Nephron (organoid): ENCODE data around the gene OGFR.

Source experiments
- H3K27ac Mint-ChIP-seq, 3 experiments: 2 replicates each; pipeline ENCODE4 v1.8.0; 2020; ENCODE audit warnings: mixed read lengths in 3 of 3, mild to moderate bottlenecking in 2 of 3, moderate library complexity in 1 of 3
- H3K27me3 Mint-ChIP-seq: 2 replicates; pipeline ENCODE4 v1.8.0; 2021; ENCODE audit warnings: low read depth, mild to moderate bottlenecking, moderate library complexity, mixed read lengths
- H3K36me3 Mint-ChIP-seq: 2 replicates; pipeline ENCODE4 v1.8.0; 2020; ENCODE audit warnings: low read depth, mixed read lengths
- H3K4me1 Mint-ChIP-seq: 2 replicates; pipeline ENCODE4 v1.8.0; 2020; ENCODE audit warnings: mixed read lengths
- H3K4me3 Mint-ChIP-seq, 3 experiments: 2 replicates each; pipeline ENCODE4 v1.8.0; 2020; ENCODE audit warnings: mild to moderate bottlenecking in 3 of 3, mixed read lengths in 3 of 3, moderate library complexity in 2 of 3
- H3K9me3 Mint-ChIP-seq: 2 replicates; pipeline ENCODE4 v1.8.0; 2020; ENCODE audit warnings: mixed read lengths
- TF ChIP-seq, protein P1 (sequence below), 3 experiments: fragments of 200-600 bp; sonication (generic); IDR thresholded peaks; one replicate each; pipeline ENCODE4 v1.5.0; 2021; ENCODE audit warnings: antibody characterized with exemption in 3 of 3; ENCODE audit not compliant: unreplicated experiment in 3 of 3

The OGFR gene

DNA sequence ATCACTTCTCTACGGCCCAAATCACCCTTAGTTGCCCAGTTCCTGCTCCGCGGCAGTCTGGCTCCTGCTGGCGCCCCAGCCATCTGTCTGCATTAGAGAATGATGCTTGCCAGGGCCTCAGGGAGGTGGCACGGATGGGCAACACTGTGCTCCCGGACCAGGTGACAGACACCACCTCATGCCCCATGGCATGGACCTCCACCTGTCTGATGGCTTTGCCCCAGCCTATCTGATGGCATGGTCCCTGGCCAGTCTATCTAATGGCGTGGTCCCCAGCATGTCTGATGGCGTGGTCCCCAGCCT is 27.2 kb upstream of the OGFR start:
- no peaks in the 10 kb centered on the region for H3K9me3 Mint-ChIP-seq
- H3K4me3 Mint-ChIP-seq, result no peak overlapping the region
- peaks cover 17% of the 10 kb centered on the region for H3K4me1 Mint-ChIP-seq
- peaks cover 10% of the 10 kb centered on the region for H3K27me3 Mint-ChIP-seq
- H3K36me3 Mint-ChIP-seq, result peaks cover 3% of the 10 kb centered on the region
- no peak overlapping the region for H3K27ac Mint-ChIP-seq
- TF ChIP-seq, protein P1, sequence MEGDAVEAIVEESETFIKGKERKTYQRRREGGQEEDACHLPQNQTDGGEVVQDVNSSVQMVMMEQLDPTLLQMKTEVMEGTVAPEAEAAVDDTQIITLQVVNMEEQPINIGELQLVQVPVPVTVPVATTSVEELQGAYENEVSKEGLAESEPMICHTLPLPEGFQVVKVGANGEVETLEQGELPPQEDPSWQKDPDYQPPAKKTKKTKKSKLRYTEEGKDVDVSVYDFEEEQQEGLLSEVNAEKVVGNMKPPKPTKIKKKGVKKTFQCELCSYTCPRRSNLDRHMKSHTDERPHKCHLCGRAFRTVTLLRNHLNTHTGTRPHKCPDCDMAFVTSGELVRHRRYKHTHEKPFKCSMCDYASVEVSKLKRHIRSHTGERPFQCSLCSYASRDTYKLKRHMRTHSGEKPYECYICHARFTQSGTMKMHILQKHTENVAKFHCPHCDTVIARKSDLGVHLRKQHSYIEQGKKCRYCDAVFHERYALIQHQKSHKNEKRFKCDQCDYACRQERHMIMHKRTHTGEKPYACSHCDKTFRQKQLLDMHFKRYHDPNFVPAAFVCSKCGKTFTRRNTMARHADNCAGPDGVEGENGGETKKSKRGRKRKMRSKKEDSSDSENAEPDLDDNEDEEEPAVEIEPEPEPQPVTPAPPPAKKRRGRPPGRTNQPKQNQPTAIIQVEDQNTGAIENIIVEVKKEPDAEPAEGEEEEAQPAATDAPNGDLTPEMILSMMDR (IDR thresholded peaks at IDR 0.05; ENCODE audit: unreplicated experiment in 3 of 3), result no peak

DNA sequence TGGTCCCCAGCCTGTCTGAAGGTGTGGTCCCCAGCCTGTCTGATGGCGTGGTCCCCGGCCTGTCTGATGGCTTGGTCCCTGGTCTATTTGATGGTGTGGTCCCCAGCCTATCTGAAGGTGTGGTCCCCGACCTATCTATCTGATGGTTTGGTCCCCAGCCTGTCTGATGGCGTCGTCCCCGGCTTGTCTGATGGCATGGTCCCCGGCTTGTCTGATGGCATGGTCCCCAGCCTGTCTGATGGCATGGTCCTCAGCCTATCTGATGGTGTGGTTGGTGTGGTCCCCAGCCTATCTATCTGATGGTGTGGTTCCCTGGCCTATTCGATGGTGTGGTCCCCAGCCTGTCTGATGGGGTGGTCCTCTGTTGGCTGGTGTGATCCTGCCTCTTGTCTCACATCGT is 26.6 kb upstream of the OGFR start:
- Mint-ChIP-seq H3K36me3 (peaks cover 3% of the 10 kb centered on the region), H3K27ac (no peak overlapping the region), H3K27me3 (peaks cover 13% of the 10 kb centered on the region), H3K4me3 (no peak overlapping the region), H3K4me1 (peaks cover 17% of the 10 kb centered on the region), H3K9me3 (no peaks in the 10 kb centered on the region)
- TF ChIP-seq, protein P1 (IDR thresholded peaks at IDR 0.05; ENCODE audit: unreplicated experiment in 3 of 3), result no peak

DNA sequence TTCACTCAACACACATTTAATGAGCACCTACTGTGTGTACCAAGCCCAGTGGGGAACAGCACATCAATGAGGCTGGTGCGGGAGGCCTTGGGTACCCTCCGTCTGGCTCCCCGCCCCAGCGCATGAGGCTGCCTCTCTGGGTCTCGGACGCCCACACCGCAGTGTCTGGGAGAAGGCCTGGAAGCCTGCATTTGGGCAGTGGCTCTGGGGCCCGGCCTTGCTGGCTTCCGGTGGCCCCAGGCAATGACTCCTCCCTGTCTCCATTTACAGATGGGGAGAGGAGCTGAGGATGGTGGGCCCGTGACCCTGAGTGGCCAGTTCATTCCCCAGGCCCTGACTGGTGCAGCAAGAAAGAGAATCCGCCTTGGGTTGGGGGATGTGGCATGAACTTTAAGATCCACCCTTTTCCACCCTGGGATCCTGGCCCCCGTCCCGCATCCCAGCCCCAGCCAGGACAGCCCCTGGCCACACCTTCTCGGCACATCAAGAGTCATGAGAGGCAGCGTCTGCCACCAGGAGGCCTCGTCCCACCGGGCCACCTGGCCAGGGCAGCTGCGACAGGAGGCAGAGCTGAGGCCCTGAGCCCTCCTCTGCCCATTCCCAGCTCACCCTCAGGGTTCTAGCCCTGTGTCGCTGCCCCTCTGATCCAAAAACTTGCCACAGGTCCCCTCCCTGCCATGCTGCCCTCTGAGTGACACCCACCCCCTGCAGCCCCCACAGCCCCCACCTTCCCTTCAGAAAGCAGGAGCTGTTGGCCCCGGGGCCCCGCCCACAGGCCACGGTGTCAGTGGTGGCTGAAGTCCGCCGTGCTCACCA is 25.8 kb upstream of the OGFR start:
- peaks cover 16% of the 10 kb centered on the region for H3K4me1 Mint-ChIP-seq
- TF ChIP-seq, protein P1 (IDR thresholded peaks at IDR 0.05; ENCODE audit: unreplicated experiment in 3 of 3), result no peak
- H3K4me3 Mint-ChIP-seq, result no peak overlapping the region
- no peaks in the 10 kb centered on the region for H3K9me3 Mint-ChIP-seq
- peaks cover 9% of the 10 kb centered on the region for H3K27me3 Mint-ChIP-seq
- no peak overlapping the region for H3K27ac Mint-ChIP-seq
- H3K36me3 Mint-ChIP-seq, result peaks cover 3% of the 10 kb centered on the region

DNA sequence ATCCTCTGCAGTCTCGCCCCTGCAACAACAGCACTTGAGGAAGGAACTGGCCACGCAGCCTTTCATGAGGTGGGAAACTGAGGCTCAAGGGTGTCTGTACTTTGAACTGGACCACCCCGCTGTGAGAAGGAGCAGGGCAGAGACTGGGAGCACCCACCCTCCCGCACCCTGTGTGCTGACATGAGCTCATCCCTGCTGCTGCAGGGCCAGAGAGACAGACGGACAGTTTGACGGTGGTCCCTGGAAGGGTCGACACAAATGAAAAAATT is 25.3 kb upstream of the OGFR start:
- Mint-ChIP-seq H3K9me3 (no peaks in the 10 kb centered on the region), H3K27ac (no peak overlapping the region), H3K36me3 (peaks cover 3% of the 10 kb centered on the region), H3K4me3 (no peak overlapping the region), H3K27me3 (peaks cover 13% of the 10 kb centered on the region), H3K4me1 (peaks cover 12% of the 10 kb centered on the region)
- TF ChIP-seq, protein P1 (IDR thresholded peaks at IDR 0.05; ENCODE audit: unreplicated experiment in 3 of 3), result no peak

DNA sequence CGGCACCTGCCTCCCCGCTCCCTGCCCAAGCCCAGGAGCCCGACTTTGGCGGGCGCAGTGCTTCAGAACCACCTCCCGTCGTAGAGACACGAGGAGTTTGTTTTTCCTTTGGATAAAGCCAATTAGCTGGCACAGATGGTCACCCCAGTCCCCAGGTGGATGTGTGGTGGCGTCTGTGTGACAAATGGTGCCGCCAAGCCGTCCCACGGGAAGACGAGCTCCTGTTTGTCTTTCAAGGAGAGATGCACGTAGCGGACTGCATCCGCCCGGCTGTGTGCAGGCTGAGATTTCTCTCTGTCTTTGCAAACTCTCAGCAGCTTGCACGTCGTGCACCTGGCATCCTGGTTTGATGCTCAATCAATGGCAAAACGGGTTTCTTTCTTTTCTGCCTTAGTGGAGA is 24.4 kb upstream of the OGFR start:
- H3K36me3 Mint-ChIP-seq, result peaks cover 3% of the 10 kb centered on the region
- H3K4me3 Mint-ChIP-seq, result no peak overlapping the region
- peaks cover 15% of the 10 kb centered on the region for H3K4me1 Mint-ChIP-seq
- no peaks in the 10 kb centered on the region for H3K9me3 Mint-ChIP-seq
- H3K27me3 Mint-ChIP-seq, result peaks cover 13% of the 10 kb centered on the region
- H3K27ac Mint-ChIP-seq, result no peak overlapping the region
- TF ChIP-seq, protein P1 (IDR thresholded peaks at IDR 0.05; ENCODE audit: unreplicated experiment in 3 of 3), result no peak

DNA sequence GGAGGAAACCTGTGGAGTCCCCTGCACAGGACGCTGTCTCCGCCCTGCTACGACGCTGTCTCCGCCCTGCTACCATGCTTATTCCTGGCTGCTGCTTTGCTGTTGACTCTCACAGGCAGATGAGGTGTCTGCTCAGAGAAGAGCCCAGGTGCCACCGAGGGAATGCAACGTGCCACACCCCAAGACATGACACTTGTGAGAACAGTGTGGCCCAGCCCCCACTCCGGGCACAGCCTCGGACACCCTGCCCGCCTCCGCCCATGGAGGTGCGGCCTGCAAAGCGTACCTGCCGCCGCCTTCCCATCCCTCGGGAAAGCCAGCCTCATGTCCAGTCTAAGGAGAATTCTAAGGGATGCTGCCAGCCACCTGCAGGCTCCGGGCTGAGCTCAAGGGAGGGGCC is 23.9 kb upstream of the OGFR start:
- peaks cover 13% of the 10 kb centered on the region for H3K27me3 Mint-ChIP-seq
- H3K9me3 Mint-ChIP-seq, result no peaks in the 10 kb centered on the region
- H3K4me1 Mint-ChIP-seq, result peaks cover 19% of the 10 kb centered on the region
- TF ChIP-seq, protein P1 (IDR thresholded peaks at IDR 0.05; ENCODE audit: unreplicated experiment in 3 of 3), result no peak
- no peak overlapping the region for H3K27ac Mint-ChIP-seq
- peaks cover 3% of the 10 kb centered on the region for H3K36me3 Mint-ChIP-seq
- no peak overlapping the region for H3K4me3 Mint-ChIP-seq
